HCT116 (cell line): Measurements from ENCODE around the gene CALML3.

Experiments used
- ATF3 ChIP-seq: IDR thresholded peaks from 2 replicates; pipeline ENCODE4 v1.6.1; 2012
- EZH2 ChIP-seq: fragments of 200-600 bp; sonication (generic); IDR thresholded peaks from 2 replicates; pipeline ENCODE4 v1.6.1; 2017; ENCODE audit warnings: antibody characterized with exemption, mixed run types
- RAD21 ChIP-seq: IDR thresholded peaks from 2 replicates; pipeline ENCODE4 v1.6.1; 2012; ENCODE audit warnings: low read depth, mild to moderate bottlenecking
- TF ChIP-seq, protein P1 (sequence below), 3 experiments: fragments of 200-600 bp in 1 of 3; sonication (generic) in 1 of 3; IDR thresholded peaks in 2 of 3; conservative IDR thresholded peaks in 1 of 3; 2 replicates each; pipeline ENCODE4 v1.5.1; 2012 to 2017; ENCODE audit warnings: low read depth in 2 of 3, low read length in 2 of 3, antibody characterized with exemption in 1 of 3, borderline replicate concordance in 1 of 3, control low read depth in 1 of 3, mild to moderate bottlenecking in 1 of 3, mixed read lengths in 1 of 3, mixed run types in 1 of 3, moderate library complexity in 1 of 3; ENCODE audit not compliant: insufficient read depth in 1 of 3

GRCh38 chr10:5532618-5533097 is 7.9 kb downstream of the CALML3 start:
- TF ChIP-seq, protein P1, sequence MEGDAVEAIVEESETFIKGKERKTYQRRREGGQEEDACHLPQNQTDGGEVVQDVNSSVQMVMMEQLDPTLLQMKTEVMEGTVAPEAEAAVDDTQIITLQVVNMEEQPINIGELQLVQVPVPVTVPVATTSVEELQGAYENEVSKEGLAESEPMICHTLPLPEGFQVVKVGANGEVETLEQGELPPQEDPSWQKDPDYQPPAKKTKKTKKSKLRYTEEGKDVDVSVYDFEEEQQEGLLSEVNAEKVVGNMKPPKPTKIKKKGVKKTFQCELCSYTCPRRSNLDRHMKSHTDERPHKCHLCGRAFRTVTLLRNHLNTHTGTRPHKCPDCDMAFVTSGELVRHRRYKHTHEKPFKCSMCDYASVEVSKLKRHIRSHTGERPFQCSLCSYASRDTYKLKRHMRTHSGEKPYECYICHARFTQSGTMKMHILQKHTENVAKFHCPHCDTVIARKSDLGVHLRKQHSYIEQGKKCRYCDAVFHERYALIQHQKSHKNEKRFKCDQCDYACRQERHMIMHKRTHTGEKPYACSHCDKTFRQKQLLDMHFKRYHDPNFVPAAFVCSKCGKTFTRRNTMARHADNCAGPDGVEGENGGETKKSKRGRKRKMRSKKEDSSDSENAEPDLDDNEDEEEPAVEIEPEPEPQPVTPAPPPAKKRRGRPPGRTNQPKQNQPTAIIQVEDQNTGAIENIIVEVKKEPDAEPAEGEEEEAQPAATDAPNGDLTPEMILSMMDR (IDR thresholded peaks at IDR 0.05 in 2 of 3, conservative IDR thresholded peaks at IDR 0.05 in 1 of 3; ENCODE audit: borderline replicate concordance in 1 of 3, insufficient read depth in 1 of 3, low read depth in 2 of 3, low read length in 2 of 3): no peak
- TF ChIP-seq ATF3: no peak
- TF ChIP-seq RAD21: no peak
- no peak for TF ChIP-seq EZH2
